Dermis microvascular lymphatic vessel endothelial cell (primary cell): ENCODE measurements around the gene FAHD2B. TPM values are rescaled to one million over a fixed set of nuclear protein-coding genes. Genes with fewer than 3 reads are reported as not detected.
A peak's percentile ranks its signal among the peaks of the same experiment; 100 is the strongest.
"Not testable (repeated sequence)": the region's sequence is repeated elsewhere in the genome, so short reads cannot be mapped to it uniquely, and the experiment has no call there.

Experiments used
- DNase-seq, 2 donors: peaks; one replicate each; pipeline versions ENCODE4 v3.0.0 to v3.0.0-alpha.2; 2010; ENCODE audit warnings: low read depth in 2 of 2
- total RNA-seq: library from RNA; depleted of rRNA; stranded (reverse); fragments of >200 nt; gene quantifications from 2 replicates; pipeline ENCODE4 v1.2.1, GENCODE V29; 2014

The FAHD2B gene
- total RNA-seq, 1 donor from 2014 or later = 6.7 TPM

DNA sequence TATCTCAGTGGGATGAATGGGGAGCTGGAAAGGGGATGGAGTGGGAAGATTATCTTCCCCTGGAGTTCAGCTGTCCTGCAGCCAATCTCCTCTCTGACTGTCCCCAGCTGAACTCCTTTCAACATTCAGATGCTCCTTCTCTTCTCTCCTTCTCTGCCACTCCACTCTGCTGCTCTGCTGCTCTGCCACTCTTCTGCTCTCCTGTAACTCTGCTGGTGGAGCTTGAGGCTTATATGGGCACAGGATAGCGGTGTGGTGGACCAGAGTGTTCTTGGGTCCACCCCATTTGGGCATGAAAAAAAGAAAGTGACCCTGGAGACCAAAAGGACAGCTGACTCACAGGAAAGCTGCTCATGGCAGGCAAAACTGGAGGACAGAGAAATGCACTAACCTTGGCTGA lies 26.6 kb downstream of the FAHD2B start:
- DNase-seq = peak in 1 of 2 donors; percentile 0

DNA sequence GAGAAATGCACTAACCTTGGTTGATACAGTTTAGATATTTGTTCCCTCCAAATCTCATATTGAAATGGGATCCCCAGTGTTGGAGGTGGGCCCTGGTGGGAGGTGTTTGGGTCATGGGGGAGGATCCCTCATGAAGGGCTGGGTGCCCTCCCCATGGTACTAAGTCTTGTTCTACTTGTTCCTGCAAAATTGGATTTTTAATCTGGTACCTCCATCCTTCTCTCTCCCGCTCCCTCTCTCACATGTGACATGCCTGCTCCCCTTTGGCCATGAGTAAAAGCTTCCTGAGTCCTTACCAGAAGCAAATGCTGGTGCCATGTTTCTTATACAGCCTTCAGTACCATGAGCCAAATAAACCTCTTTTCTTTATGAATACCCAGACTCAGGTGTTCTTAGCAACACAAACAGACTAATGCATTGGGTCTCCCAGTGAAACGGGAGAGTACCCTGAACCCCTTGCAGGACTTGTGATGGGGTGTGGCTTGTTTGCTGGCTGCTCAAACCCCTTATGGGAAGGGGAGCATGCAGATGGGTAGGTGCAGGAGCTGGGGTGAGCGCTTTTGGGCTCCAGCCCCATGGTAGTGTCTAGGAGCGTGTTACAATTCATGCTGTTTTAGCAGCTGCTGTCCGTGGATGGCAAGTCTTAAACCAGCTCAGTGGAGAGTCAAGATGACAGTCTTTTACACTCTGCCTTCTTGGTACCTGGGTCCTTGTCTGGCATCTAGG lies 27.2 kb downstream of the FAHD2B start:
- peak in 1 of 2 donors; percentile 2 for DNase-seq

GRCh38 chr2:97066030-97066429 lies 28.7 kb downstream of the FAHD2B start:
- DNase-seq = not testable (repeated sequence)

DNA sequence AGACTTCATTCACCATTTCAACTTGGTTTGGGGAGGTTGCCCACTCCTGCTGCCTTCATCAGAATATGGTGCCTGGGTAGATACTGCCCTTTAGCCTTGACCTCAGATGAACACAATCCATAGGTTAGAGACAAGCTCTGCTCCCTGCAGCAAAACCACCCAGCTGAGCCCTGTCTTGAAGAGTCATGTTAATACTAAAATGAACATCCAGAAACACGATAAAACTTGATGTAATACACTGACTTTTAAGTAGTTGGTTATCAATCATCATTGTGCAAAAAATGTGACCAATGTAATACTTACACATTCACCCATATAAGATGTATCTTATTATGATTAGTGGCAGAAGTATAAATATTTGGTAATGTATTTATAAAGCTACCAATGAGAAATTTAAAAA lies 32.7 kb downstream of the FAHD2B start:
- DNase-seq = not testable (repeated sequence)

- DNase-seq = not testable (repeated sequence)
Observed at GRCh38 chr2:97059782-97060181, 34.9 kb downstream of the FAHD2B start.

- not testable (repeated sequence) for DNase-seq
Observed at GRCh38 chr2:97056150-97056549, 38.5 kb downstream of the FAHD2B start.

- DNase-seq = not testable (repeated sequence)
Observed at GRCh38 chr2:97050032-97050431, 44.6 kb downstream of the FAHD2B start.

- not testable (repeated sequence) for DNase-seq
Observed at GRCh38 chr2:97048448-97048847, 46.2 kb downstream of the FAHD2B start.

DNA sequence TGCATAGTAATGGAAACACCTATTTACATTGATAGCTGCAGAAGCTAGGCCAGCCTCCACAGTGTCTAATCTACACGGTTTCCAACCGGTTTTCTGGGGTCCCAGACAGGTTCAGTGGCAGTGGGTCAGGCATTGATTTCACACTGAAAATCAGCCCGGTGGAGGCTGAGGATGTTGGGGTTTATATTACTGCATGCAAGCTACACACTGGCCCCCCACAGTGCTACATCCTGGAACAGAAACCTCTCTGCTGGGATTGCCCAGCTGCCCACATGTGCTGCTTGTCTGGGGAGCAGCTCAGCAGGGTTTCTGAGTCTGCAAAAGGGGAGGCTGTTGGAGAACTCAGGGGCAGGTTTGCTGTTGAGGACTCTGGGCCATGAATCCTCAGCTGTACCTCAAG lies 48.0 kb downstream of the FAHD2B start:
- not testable (repeated sequence) for DNase-seq

DNA sequence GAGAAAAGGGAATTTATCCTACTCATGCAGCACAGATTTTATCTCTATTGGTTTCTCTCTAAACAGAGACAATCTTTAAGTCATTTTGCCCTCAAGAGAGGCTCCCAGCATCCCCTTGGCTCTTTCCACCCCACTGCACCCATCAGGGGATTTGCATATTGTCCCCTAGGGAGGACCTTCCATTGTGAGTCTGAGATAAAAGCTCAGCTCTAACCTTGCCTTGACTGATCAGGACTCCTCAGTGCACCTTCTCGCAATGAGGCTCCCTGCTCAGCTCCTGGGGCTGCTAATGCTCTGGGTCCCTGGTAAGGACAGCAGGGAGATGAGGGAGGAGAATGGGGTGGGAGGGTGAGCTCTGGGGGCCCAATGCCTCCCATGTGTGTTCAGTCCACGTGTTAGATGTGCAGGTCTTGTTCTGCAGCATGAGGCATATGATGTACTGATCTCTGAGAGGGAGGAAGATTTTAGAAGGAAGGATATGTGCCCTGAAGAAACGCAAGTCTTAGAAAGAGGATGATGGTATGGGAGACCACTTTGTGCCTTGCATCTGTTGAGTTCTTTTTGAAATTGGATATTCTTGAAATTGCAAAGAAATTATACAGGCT lies 48.7 kb downstream of the FAHD2B start:
- not testable (repeated sequence) for DNase-seq

Other genes with a start within 250 kb of the FAHD2B start
- 5.6 and 6.8 TPM in 2 replicates for gene ANKRD39, start 236.9 kb downstream of the FAHD2B start, total RNA-seq
- gene SEMA4C, start 224.8 kb downstream of the FAHD2B start, total RNA-seq = 17.3 and 35.4 TPM in 2 replicates
- under 0.01 TPM in 1 of 2 replicates, not detected in the other for gene FAM178B, start 108.3 kb downstream of the FAHD2B start, total RNA-seq
- 25.9 and 28.8 TPM in 2 replicates for gene ANKRD36, start 18.3 kb upstream of the FAHD2B start, total RNA-seq